ENCODE results near the gene CDH16.

DNA sequence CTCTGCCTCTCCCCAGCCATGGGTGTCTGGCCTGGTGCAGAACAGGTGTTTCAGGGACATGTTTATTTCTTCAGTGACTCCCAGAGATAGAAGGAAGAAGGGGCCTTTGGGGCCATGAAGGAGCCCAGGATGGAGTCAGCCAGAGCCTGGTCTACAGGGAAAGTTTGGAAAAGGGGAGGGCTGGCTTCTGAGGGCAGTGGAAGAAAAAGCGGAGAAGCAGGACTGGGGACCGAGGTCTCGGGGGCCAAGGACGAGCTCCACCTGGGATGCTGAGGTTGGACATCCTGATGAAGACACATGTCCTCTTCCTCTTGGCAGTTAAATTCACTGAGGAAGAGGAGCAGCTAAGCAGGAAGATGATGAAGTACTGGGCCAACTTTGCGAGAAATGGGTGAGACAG is 24.3 kb upstream of the CDH16 start:
- TF ChIP-seq, protein P1, sequence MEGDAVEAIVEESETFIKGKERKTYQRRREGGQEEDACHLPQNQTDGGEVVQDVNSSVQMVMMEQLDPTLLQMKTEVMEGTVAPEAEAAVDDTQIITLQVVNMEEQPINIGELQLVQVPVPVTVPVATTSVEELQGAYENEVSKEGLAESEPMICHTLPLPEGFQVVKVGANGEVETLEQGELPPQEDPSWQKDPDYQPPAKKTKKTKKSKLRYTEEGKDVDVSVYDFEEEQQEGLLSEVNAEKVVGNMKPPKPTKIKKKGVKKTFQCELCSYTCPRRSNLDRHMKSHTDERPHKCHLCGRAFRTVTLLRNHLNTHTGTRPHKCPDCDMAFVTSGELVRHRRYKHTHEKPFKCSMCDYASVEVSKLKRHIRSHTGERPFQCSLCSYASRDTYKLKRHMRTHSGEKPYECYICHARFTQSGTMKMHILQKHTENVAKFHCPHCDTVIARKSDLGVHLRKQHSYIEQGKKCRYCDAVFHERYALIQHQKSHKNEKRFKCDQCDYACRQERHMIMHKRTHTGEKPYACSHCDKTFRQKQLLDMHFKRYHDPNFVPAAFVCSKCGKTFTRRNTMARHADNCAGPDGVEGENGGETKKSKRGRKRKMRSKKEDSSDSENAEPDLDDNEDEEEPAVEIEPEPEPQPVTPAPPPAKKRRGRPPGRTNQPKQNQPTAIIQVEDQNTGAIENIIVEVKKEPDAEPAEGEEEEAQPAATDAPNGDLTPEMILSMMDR (IDR thresholded peaks at IDR 0.05) = no peak
- TF ChIP-seq EP300 (IDR thresholded peaks at IDR 0.05) = no peak
- no peak for TF ChIP-seq POLR2AphosphoS5 (IDR thresholded peaks at IDR 0.05)
